ENCODE data around the gene GANC. TPM values are rescaled to one million over a fixed set of nuclear protein-coding genes. Genes with fewer than 3 reads are reported as not detected.

Gene GANC
- total RNA-seq, 1 experiment from 2014 or later, result 12.6 TPM

GRCh38 chr15:42395838-42396237 is 122.8 kb downstream of the GANC start:
- Mint-ChIP-seq H3K27me3 (ENCODE audit: insufficient read depth, unreplicated experiment) (no peaks in the 10 kb centered on the region), H3K27ac (ENCODE audit: unreplicated experiment) (peak overlapping the region; percentile 77), H3K4me1 (ENCODE audit: low read depth, unreplicated experiment) (peaks cover 8% of the 10 kb centered on the region), H3K4me3 (ENCODE audit: unreplicated experiment) (no peak overlapping the region), H3K9me3 (ENCODE audit: unreplicated experiment) (no peaks in the 10 kb centered on the region), H3K36me3 (ENCODE audit: insufficient read depth, unreplicated experiment) (no peaks in the 10 kb centered on the region)
- CTCF ChIA-PET, result no interaction called here
- BruUV-seq (replicated peaks), result no TSS peak
- no peak for TF ChIP-seq CTCF (IDR thresholded peaks at IDR 0.05; ENCODE audit: insufficient read depth in 1 of 2, low read depth in 1 of 2, low read length in 1 of 2, severe bottlenecking in 1 of 2, unreplicated experiment in 1 of 2)
- DNase-seq, result no peak
- Histone ChIP-seq H3K27me3 (replicated peaks; ENCODE audit: control insufficient read depth, insufficient read depth, low read length) (no peaks in the 10 kb centered on the region), H3K4me1 (peaks cover 36% of the 10 kb centered on the region), H3K4me3 (ENCODE audit: low read depth, low read length) (no peak overlapping the region), H3K9me3 (no peaks in the 10 kb centered on the region), H3K36me3 (ENCODE audit: control insufficient read depth, insufficient read depth, low read length) (no peaks in the 10 kb centered on the region)
- POLR2A ChIA-PET, result no interaction called here
- intact Hi-C loops (cut with micrococcal nuclease; ENCODE audit: unreplicated experiment), result no loop called here

- ChIA-PET CTCF (interaction anchor here (0.6 kb wide), 2 partner anchors 9 to 117 kb away, joined by 5 read pairs; no protein-coding TSS in a partner anchor), POLR2A (interaction anchor here (0.8 kb wide), 1 partner anchor 10 kb away, joined by 3 read pairs; no protein-coding TSS in a partner anchor)
- H3K4me3 Mint-ChIP-seq (ENCODE audit: unreplicated experiment), result no peak overlapping the region
- H3K36me3 ChIP-seq (ENCODE audit: control insufficient read depth, insufficient read depth, low read length), result no peaks in the 10 kb centered on the region
- no peaks in the 10 kb centered on the region for H3K27me3 Mint-ChIP-seq (ENCODE audit: insufficient read depth, unreplicated experiment)
- H3K4me3 ChIP-seq (ENCODE audit: low read depth, low read length), result no peak overlapping the region
- H3K27me3 ChIP-seq (replicated peaks; ENCODE audit: control insufficient read depth, insufficient read depth, low read length), result no peaks in the 10 kb centered on the region
- H3K4me1 ChIP-seq, result 0 out of 2 replicates have a peak, but pooled peaks cover 4% of the 10 kb centered on the region
- no peak overlapping the region for H3K27ac Mint-ChIP-seq (ENCODE audit: unreplicated experiment)
- no peaks in the 10 kb centered on the region for H3K9me3 Mint-ChIP-seq (ENCODE audit: unreplicated experiment)
- intact Hi-C loops (cut with micrococcal nuclease; ENCODE audit: unreplicated experiment), result no loop called here
- BruUV-seq (replicated peaks), result no TSS peak
- DNase-seq, result no peak
- H3K9me3 ChIP-seq, result no peaks in the 10 kb centered on the region
- peaks cover 6% of the 10 kb centered on the region for H3K4me1 Mint-ChIP-seq (ENCODE audit: low read depth, unreplicated experiment)
- no peaks in the 10 kb centered on the region for H3K36me3 Mint-ChIP-seq (ENCODE audit: insufficient read depth, unreplicated experiment)
- no peak for TF ChIP-seq CTCF (IDR thresholded peaks at IDR 0.05; ENCODE audit: insufficient read depth in 1 of 2, low read depth in 1 of 2, low read length in 1 of 2, severe bottlenecking in 1 of 2, unreplicated experiment in 1 of 2)
These were observed 128.8 kb downstream of the GANC start for GRCh38 chr15:42401544-42402454.

GRCh38 chr15:42402455-42403205 is 129.6 kb downstream of the GANC start:
- no peak overlapping the region for H3K27ac Mint-ChIP-seq (ENCODE audit: unreplicated experiment)
- Histone ChIP-seq H3K4me3 (ENCODE audit: low read depth, low read length) (no peak overlapping the region), H3K4me1 (0 out of 2 replicates have a peak, but pooled peaks cover 4% of the 10 kb centered on the region), H3K27me3 (replicated peaks; ENCODE audit: control insufficient read depth, insufficient read depth, low read length) (no peaks in the 10 kb centered on the region), H3K9me3 (no peaks in the 10 kb centered on the region), H3K36me3 (ENCODE audit: control insufficient read depth, insufficient read depth, low read length) (no peaks in the 10 kb centered on the region)
- DNase-seq, result no peak
- no peaks in the 10 kb centered on the region for H3K27me3 Mint-ChIP-seq (ENCODE audit: insufficient read depth, unreplicated experiment)
- H3K36me3 Mint-ChIP-seq (ENCODE audit: insufficient read depth, unreplicated experiment), result no peaks in the 10 kb centered on the region
- TF ChIP-seq CTCF (IDR thresholded peaks at IDR 0.05; ENCODE audit: insufficient read depth in 1 of 2, low read depth in 1 of 2, low read length in 1 of 2, severe bottlenecking in 1 of 2, unreplicated experiment in 1 of 2), result no peak
- no peak overlapping the region for H3K4me3 Mint-ChIP-seq (ENCODE audit: unreplicated experiment)
- intact Hi-C loops (cut with micrococcal nuclease; ENCODE audit: unreplicated experiment), result no loop called here
- H3K4me1 Mint-ChIP-seq (ENCODE audit: low read depth, unreplicated experiment), result peaks cover 6% of the 10 kb centered on the region
- no peaks in the 10 kb centered on the region for H3K9me3 Mint-ChIP-seq (ENCODE audit: unreplicated experiment)
- no TSS peak for BruUV-seq (replicated peaks)
- POLR2A ChIA-PET, result no interaction called here
- CTCF ChIA-PET, result no interaction called here
